GM19395 (cell line): ENCODE measurements around the gene PACS2.

ENCODE experiments used
- ATAC-seq: cut with Tn5 transposase; IDR thresholded peaks from one replicate; pipeline ENCODE4 v1.9.1; 2021; ENCODE audit warnings: mild to moderate bottlenecking, moderate library complexity; ENCODE audit not compliant: unreplicated experiment

PACS2 gene

GRCh38 chr14:105366386-105367074 lies 52.0 kb downstream of the PACS2 start:
- no peak for ATAC-seq

GRCh38 chr14:105367116-105368031 lies 52.8 kb downstream of the PACS2 start:
- no peak for ATAC-seq

- ATAC-seq, result no peak
These were observed 53.5 kb downstream of the PACS2 start for GRCh38 chr14:105368032-105368417.

GRCh38 chr14:105368426-105368825 lies 53.9 kb downstream of the PACS2 start:
- ATAC-seq, result no peak

GRCh38 chr14:105368910-105369652 lies 54.5 kb downstream of the PACS2 start:
- no peak for ATAC-seq

- no peak for ATAC-seq
These were observed 55.1 kb downstream of the PACS2 start for GRCh38 chr14:105369653-105370040.

GRCh38 chr14:105374389-105374788 lies 59.8 kb downstream of the PACS2 start:
- ATAC-seq, result no peak

- ATAC-seq, result no peak
These were observed 61.1 kb downstream of the PACS2 start for GRCh38 chr14:105375635-105376057.

- ATAC-seq, result no peak
These were observed 62.2 kb downstream of the PACS2 start for GRCh38 chr14:105376521-105377440.

- ATAC-seq, result no peak
These were observed 63.1 kb downstream of the PACS2 start for GRCh38 chr14:105377555-105378182.

- ATAC-seq, result no peak
These were observed 63.7 kb downstream of the PACS2 start for GRCh38 chr14:105378199-105378598.

- no peak for ATAC-seq
These were observed 64.5 kb downstream of the PACS2 start for GRCh38 chr14:105378873-105379685.

- no peak for ATAC-seq
These were observed 65.4 kb downstream of the PACS2 start for GRCh38 chr14:105379946-105380345.

GRCh38 chr14:105380756-105381155 lies 66.2 kb downstream of the PACS2 start:
- no peak for ATAC-seq

- no peak for ATAC-seq
These were observed 67.1 kb downstream of the PACS2 start for GRCh38 chr14:105381446-105382342.

- ATAC-seq, result no peak
These were observed 68.0 kb downstream of the PACS2 start for GRCh38 chr14:105382343-105383082.

GRCh38 chr14:105383083-105383730 lies 68.7 kb downstream of the PACS2 start:
- no peak for ATAC-seq
